ENCODE results near the gene WDR33.
"Not testable (repeated sequence)": the region's sequence is repeated elsewhere in the genome, so short reads cannot be mapped to it uniquely, and the experiment has no call there.

Gene WDR33

DNA sequence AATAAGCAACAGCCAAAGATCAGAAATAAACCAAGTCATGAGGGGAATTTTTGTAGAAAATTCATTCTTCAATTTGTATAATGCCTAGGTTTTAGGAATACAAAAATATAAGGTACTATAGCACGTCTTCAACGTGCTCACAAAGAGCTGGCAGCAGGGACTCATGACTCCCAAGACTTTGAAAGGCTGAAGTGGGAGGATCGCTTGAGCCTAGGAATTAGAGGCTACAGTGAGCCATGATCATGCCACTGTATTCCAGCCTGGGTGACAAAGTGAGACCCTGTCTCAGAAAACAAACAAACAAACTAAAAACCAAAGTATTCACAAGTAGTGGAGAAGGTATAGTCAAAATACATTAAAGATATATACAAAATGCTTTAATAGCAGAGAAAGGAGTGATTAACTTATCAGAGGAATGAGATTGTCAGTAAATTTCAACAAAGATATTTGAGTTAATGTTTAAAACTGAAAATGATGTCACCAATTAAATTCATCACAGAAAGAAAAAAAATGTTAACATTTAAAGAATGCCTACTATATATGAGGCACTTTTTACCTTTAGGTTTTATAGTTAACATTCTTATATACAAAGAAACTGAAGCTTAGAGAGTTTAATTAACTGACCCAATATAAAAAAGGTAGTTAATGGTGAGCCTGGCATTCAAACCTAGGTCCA is 3.2 kb downstream of the WDR33 start:
- no peak for DNase-seq

DNA sequence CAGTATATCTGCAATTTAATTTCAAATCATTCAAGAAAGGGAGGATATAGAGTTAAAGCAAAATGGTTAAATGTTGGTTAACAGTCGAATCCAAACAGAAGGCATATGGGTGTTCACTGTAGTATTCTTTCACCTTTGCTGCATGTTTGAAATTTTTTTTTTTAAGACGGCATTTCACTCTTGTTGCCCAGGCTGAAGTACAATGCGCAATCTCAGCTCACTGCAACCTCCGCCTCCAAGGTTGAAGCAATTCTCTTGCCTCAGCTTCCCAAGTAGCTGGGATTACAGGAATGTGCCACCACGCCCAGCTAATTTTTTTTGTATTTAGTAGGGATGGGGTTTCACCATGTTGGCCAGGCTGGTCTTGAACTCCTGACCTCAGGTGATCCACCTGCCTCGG is 4.1 kb downstream of the WDR33 start:
- not testable (repeated sequence) for DNase-seq

DNA sequence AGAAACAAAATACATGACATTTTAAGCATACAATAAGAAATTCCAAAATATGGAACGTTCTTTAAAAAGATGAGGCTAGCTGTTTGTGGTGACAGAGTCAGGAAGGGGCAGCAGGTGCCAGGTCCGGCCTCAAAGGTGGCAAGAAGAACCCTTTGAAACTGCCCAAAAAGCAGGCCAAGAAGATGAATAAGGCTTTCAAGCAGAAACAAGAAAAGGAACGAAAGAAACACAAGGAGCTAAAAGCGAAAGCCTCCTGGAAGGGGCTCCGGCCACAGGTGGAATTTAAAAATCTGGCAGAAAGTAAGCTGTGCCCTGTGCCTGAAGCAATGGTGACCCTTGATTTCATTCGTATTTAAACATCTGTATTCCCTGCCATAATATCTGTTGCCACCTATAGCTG is 5.5 kb downstream of the WDR33 start:
- no peak for DNase-seq

DNA sequence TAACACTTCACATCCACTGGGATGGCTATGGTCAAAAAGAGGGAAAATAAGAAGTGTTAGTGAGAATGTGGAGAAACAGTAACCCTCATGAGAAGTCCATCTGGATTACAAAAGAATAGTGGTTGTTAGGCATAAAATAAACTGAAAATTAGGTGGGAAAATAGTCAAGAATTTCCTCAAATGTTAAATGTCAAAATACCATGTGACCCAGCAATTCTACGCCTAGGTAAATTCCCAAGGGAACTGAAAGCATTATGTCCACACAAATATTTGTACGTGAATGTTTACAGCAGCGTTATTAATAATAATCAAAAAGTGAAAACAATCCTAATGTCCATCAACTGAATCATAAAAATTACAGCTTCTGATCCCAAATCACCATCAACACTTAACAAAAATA is 11.0 kb downstream of the WDR33 start:
- DNase-seq, result no peak

GRCh38 chr2:127796389-127796788 is 14.6 kb downstream of the WDR33 start:
- DNase-seq, result no peak

- not testable (repeated sequence) for DNase-seq
Observed at GRCh38 chr2:127794901-127795300, 16.1 kb downstream of the WDR33 start.

- no peak for DNase-seq
Observed at GRCh38 chr2:127792805-127793204, 18.2 kb downstream of the WDR33 start.

GRCh38 chr2:127790694-127791529 is 20.1 kb downstream of the WDR33 start:
- DNase-seq, result no peak

GRCh38 chr2:127786048-127786809 is 24.7 kb downstream of the WDR33 start:
- no peak for DNase-seq

DNA sequence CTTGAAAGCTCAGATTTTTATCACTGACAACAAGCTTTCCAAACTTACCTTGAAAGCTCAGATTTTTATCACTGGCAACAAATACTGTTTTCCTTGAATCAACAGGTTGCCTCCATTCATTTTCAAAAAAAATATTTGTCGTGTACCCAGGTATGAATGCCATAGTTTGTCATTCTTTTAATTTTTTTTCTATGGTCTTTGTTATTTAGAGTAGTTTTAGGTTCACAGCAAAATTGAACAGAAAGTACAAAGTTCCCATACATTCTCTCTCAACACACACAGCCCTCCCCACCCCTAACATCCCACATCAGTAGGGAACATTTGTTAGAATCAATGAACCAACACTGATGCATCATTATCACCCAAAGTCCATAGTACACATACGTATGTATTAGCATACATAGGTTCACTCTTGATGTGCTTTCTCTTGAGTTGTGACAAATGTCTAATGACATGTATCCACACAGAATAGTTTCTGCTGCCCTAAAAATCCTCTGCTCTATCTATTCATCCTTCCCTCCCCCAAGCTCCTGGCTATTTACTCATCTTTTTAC is 25.9 kb downstream of the WDR33 start:
- DNase-seq, result no peak

DNA sequence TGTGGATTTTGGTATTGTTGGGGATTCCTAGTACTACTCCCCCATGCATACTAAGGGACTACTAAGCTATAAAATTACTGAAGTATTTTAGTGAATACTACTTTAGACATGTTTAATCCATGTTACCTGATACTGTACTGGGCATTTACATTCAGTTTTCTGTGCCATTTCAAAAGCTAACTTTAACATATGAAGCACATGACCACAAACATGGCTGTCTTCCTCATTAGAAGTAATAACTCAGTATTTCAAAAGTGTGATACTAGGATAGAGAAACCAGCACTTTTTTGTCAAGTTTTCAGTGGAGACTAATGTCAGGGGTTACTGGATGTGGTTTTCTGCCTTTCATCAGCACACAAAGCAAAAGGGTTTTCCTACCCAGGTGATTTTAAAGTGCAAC is 27.9 kb downstream of the WDR33 start:
- DNase-seq, result no peak

GRCh38 chr2:127778850-127779249 is 32.1 kb downstream of the WDR33 start:
- no peak for DNase-seq

- no peak for DNase-seq
Observed at GRCh38 chr2:127778447-127778846, 32.5 kb downstream of the WDR33 start.

- no peak for DNase-seq
Observed at GRCh38 chr2:127776122-127776780, 34.7 kb downstream of the WDR33 start.

GRCh38 chr2:127771756-127772155 is 39.2 kb downstream of the WDR33 start:
- no peak for DNase-seq

DNA sequence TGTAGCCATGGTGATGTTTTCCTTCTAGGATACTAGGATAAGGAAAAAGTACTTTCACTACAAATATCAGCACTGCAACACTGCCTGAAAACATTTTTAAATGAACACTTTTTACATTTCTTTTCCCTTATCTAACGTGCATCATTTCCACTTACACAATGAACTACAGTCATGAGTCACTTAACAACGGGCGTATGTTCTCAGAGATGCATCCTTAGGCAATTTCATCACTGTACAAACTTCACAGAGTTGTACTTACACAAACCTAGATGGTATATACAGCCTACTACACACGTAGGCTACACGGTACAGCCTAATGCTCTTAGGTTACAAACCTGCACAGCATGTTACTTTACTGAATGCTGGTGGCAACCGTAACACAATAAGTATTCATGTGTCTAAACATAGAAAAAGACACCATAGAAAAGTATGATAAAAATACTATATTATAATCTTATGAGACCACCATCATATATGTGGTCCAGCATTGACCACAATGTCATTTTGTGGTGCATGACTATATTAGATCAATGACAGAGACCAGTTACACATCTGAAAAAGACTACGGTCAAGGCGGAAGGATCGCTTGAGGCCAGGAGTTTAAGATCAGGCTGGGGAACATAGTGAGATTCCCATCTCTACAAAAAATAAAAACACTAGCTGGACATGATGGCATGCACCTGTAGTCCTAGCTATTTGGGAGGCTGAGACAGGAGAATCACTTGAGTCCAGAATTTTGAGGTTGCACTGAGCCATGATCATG is 39.8 kb downstream of the WDR33 start:
- DNase-seq, result no peak

- not testable (repeated sequence) for DNase-seq
Observed at GRCh38 chr2:127770534-127770933, 40.4 kb downstream of the WDR33 start.

DNA sequence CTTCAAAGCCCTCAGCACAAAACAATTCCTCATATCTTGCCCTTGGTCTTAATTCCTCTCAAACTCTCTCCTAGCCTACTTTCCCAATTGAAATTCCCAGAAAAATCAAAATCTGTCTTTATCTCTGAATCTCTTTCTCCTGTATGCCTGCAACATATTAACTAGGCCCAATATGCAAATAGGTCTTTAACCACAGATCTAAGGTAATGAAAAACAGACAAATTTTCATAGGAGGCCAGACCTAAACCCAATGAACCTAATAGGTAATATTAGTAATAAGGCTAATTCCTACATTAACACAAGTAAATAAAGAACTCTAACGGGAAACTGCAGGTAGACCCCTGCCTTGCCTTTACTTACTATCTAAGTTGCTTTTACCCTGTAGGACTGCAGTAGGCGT is 41.4 kb downstream of the WDR33 start:
- no peak for DNase-seq

DNA sequence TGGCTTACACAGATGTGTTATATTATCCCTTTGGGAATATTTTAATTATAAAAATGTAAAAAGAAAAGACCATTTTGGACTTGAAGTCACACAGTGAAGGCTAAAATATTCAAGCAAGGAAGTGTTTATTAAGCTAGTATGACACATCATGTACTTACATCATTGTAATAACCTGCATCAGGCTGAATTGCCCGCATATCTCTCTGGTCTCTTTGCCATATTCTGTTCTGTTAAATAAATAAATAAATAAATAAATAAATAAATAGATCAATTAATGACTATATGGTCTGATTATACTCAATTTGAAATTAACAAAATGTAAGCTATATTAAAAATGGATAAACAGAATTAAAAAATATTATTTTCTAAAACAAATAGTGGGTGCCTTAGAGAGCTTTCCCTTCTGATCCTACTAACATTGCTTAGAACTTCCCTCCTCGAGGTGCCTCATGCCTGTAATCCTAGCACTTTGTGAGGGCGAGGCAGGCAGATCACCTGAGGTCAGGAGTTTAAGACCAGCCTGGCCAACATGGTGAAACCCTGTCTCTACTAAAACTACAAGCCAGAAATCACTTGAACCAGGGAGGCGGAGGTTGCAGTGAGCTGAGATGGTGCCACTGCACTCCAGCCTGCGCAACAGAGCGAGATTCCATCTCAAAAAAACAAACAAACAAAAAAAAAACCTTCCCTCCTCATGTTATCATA is 42.0 kb downstream of the WDR33 start:
- DNase-seq, result no peak

GRCh38 chr2:127763776-127764175 is 47.2 kb downstream of the WDR33 start:
- no peak for DNase-seq

DNA sequence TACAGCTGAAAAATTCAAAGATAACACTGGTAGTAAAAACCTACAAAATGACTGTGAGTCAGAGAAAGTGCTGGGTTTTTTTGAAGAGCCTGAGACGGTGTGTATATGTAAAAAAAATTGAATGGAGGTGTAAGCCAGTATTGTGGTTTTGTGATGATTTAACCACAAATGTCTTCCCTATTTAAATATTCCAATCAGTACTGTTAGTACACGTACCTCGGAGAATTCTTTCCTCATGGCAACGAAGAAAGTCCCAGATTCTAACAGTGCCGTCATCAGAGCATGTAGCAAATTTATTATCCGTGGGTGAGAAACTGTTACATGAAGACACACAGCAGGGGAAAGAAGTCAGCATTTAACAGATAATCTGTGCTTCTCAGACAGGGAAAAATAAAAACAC is 48.1 kb downstream of the WDR33 start:
- DNase-seq, result no peak
